ENCODE measurements around the gene ATP6V0A1. TPM values are rescaled to one million over a fixed set of nuclear protein-coding genes. Genes with fewer than 3 reads are reported as not detected.
"Not testable (repeated sequence)": the region's sequence is repeated elsewhere in the genome, so short reads cannot be mapped to it uniquely, and the experiment has no call there.

Gene ATP6V0A1
- 100 to 1,000 TPM in 2 of 8 experiments, 10 to 100 TPM in 6; 45.4 to 115 (median 75.7) TPM for total RNA-seq

DNA sequence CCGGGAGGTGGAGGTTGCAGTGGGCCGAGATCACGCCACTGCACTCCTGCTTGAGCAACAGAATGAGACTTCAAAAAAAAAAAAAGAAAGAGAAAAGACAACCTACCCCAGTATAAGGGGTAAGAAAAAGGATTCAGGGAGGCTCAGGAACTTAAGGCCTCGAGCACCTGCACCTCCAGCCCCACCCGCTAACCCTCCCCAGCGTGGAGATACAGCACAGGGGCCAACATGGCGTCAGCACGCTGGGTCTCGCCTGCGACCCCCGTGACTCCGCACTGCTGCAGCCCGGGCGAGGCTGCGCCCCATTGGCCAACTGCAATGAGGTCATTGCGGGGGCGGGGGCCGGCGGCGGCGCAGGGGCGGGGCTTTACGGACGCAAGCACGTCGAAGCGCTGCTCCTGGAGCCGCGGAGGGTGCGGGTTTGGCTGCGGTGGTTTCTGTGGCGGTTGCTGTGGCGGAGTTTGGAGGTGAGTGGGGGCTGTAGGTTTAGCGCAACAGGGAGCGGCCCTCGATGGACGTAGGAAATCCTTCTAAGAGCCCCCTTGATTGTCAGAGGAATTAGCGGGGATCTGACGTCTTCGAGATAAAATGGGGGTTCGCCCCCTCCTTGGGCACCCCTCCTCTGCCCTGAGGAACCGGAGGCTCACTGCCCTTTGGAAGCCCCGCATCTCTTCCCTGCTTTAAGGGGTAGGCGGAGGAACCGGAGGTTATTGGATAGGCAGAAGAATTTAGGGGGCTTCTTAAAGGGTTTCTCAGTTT is at the start of gene ATP6V0A1:
Gene ATP6V0A1 (plus strand): TSS at position 382 of the 759 bp plus-strand sequence. CDS start 2,017 bp downstream, outside the sequence.
- peak within 1 kb of the TSS; percentile 90 to 92 for H3K27ac ChIP-seq
- in situ Hi-C loops (cut with MboI; ENCODE audit: low pct_unique_long_range_greater_than_20kb in 2 of 9, low sequenced_read_pairs in 9 of 9, unreplicated experiment in 9 of 9), result no loop called here
- 0 to 25% (median 5%) methylated on average over 3 to 10 of the region's 45 CpGs; no CpG with 5 or more reads in 5 of the 10 experiments for WGBS, 10 experiments
- peaks cover 13% of the 10 kb centered on the region in 2 donors for H3K4me1 ChIP-seq (replicated peaks in 1 of 2)
- H3K4me3 ChIP-seq, result peak within 1 kb of the TSS; percentile 59 to 73 (median 65)
- ATAC-seq (replicated peaks in 6 of 8), result peak; percentile 79 to 96 (median 94)

DNA sequence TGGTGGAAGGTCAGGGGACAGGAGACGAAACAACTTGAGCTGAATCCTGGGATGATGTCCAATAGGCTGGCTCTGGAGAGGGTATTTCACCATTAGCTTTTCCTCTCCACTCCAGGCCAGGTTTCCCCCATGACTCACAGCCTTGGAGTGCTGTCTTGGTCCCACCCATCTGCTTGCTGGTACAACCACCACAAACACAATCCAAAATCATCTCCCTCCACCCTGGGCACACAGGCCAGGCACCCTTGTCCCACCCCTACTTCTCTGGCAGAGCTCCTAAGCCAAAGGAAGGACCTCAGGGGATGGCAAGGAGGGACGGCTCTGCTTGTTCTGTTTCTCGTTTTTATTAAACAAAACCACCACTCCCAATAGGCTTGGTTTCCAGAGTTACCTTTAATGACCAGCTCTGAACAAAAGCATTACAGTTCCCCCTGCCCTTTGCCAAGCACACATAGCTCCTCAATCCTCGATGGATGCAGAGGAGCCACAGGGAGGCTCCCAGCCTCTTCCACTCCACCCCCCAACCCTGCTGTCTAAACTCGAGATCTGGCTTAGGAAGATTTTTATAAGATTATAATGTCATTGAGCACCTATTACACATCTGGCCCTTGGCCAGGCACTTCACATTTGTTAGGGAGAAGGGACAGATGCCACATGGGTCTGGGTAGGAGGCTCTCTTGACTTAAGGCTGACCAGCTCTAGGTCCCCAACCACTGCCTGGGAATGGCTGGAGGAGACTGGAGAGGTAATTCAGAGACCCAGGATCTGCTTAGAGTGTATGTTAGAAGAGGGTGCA is 49.0 kb upstream of the ATP6V0A1 start:
- ATAC-seq (replicated peaks in 6 of 8), result peak in 4 of 8 experiments; percentile 32 to 70 (median 66)
- Histone ChIP-seq H3K4me3 (no peak overlapping the region), H3K27ac (no peak overlapping the region), H3K4me1 (replicated peaks in 1 of 2) (no peaks in the 10 kb centered on the region)
- 0 to 84% (median 33%) methylated on average over 1 to 4 of the region's 5 CpGs; no CpG with 5 or more reads in 3 of the 10 experiments for WGBS, 10 experiments
- in situ Hi-C loops (cut with MboI; ENCODE audit: low pct_unique_long_range_greater_than_20kb in 2 of 9, low sequenced_read_pairs in 9 of 9, unreplicated experiment in 9 of 9), result loop anchor here in 2 of 9 experiments (10.0 to 25.0 kb wide), 2 partner anchors 85 to 97 kb away; no protein-coding TSS in a partner anchor

DNA sequence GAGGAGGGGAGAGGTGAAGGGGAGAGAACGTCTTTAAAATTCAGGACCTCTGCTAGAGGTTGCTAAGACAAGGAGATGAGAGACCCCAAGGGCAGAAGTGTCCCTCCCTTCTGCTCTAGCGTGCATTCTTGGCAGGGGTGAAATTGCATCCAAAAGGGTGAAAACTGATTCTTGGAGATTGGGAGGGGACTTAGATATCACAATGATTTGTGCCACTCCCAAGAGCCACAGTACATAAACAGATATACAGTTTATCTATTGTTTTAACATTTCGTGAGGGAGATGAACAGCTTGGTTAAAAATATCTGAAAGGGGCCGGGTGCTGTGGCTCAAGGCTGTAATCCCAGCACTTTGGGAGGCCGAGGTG is 48.4 kb upstream of the ATP6V0A1 start:
- in situ Hi-C loops (cut with MboI; ENCODE audit: low pct_unique_long_range_greater_than_20kb in 2 of 9, low sequenced_read_pairs in 9 of 9, unreplicated experiment in 9 of 9), result loop anchor here in 1 of 9 experiments (25.0 kb wide), 1 partner anchor 98 kb away; no protein-coding TSS in a partner anchor
- WGBS, 10 experiments, result 0 to 100% (median 87%) methylated on average over 1 to 5 of the region's 5 CpGs; no CpG with 5 or more reads in 3 of the 10 experiments
- Histone ChIP-seq H3K27ac (no peak overlapping the region), H3K4me1 (replicated peaks in 1 of 2) (no peaks in the 10 kb centered on the region), H3K4me3 (no peak overlapping the region)
- ATAC-seq (replicated peaks in 6 of 8), result no peak

DNA sequence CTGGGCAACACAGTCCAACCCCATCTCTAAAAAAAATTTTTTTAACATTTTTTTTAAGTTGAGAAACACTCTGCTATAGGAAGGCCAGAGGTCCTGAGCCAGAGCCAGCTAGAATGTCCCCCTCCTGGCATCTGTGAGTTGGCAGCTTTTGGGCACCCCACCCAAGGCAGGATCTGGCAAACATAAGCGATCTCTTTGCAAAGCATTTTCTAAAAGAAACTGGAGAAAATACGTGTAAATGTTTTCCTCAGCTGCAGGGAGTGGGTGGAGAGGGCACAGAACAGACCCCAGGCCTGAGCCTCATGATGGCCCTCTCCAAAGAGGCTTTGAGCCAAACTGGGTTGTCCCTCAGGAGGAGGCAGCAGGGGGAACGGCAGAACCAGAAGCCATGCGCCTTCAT is 47.3 kb upstream of the ATP6V0A1 start:
- H3K4me1 ChIP-seq (replicated peaks in 1 of 2), result no peaks in the 10 kb centered on the region
- H3K4me3 ChIP-seq, result no peak overlapping the region
- ATAC-seq (replicated peaks in 6 of 8), result no peak
- in situ Hi-C loops (cut with MboI; ENCODE audit: low pct_unique_long_range_greater_than_20kb in 2 of 9, low sequenced_read_pairs in 9 of 9, unreplicated experiment in 9 of 9), result loop anchor here in 1 of 9 experiments (25.0 kb wide), 1 partner anchor 99 kb away; no protein-coding TSS in a partner anchor
- 0 to 100% (median 80%) methylated on average over 1 to 4 of the region's 4 CpGs; no CpG with 5 or more reads in 5 of the 10 experiments for WGBS, 10 experiments
- H3K27ac ChIP-seq, result no peak overlapping the region

DNA sequence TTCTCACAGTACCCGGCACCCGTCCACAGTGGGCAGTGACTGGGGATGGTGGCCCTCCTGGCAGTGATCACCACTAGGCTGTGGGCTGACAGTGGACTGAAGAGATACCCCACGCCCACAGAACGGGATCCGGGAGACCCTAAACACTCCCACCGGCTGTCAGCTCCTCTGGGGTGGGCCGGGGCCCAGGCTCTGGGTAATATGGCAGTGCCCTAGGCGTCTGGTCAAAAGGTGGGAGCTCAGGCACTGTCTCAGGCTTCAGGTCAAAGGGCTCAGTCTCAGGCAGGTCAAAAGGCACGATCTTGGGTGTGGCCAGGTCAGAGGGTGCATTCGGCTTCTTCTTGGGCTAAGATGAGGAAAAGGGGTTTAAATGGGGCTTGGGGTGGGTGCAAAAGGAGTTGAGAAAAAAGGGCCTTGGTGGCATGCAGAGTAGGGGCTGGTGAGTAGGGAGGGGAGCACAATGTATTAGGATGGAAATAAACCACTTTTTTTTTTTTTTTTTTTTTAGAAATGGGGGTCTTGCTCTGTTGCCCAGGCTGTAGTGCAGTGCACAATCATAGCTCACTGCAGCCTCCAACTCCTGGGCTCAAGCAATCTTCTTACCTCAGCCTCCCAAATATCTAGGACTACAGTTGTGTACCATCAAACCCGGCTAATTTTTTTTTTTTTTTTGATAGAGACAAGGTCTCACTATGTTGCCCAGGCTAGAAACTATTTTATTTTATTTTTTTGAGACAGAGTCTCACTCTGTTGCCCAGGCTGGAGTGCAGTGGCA is 46.6 kb upstream of the ATP6V0A1 start:
- H3K4me3 ChIP-seq, result no peak overlapping the region
- WGBS, 10 experiments, result 50 to 100% (median 83%) methylated on average over 1 to 3 of the region's 11 CpGs; no CpG with 5 or more reads in 4 of the 10 experiments
- in situ Hi-C loops (cut with MboI; ENCODE audit: low pct_unique_long_range_greater_than_20kb in 2 of 9, low sequenced_read_pairs in 9 of 9, unreplicated experiment in 9 of 9), result loop anchor here in 1 of 9 experiments (25.0 kb wide), 1 partner anchor 100 kb away; no protein-coding TSS in a partner anchor

DNA sequence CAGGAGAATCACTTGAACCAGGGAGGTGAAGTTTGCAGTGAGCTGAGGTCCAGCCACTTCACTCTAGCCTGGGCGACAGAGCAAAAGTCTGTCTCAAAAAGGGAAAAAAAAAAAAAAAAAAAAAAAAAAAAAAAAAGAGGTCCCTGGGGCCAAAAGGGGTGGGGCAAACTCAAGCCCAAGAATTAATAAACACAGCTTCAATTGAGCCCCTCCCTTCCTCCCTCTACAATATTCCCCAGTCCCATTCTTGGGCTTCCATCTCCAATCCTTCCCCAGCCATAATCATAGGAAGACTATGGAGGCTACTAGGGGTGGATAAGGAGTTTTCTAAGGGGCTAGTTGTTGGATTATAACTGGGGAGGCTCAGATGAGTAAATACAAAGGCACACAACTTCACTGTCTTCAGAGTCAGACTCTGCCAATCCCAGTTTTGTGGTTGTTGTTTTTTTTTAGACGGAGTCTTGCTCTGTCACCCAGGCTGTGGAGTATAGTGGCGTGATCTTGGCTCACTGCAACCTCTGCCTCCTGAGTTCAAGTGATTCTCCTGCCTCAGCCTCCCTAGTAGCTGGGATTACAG is 45.1 kb upstream of the ATP6V0A1 start:
- Histone ChIP-seq H3K4me1 (replicated peaks in 1 of 2) (no peaks in the 10 kb centered on the region), H3K27ac (no peak overlapping the region), H3K4me3 (no peak overlapping the region)
- in situ Hi-C loops (cut with MboI; ENCODE audit: low pct_unique_long_range_greater_than_20kb in 2 of 9, low sequenced_read_pairs in 9 of 9, unreplicated experiment in 9 of 9), result loop anchor here in 1 of 9 experiments (25.0 kb wide), 1 partner anchor 101 kb away; no protein-coding TSS in a partner anchor
- WGBS, 10 experiments, result 33 to 76% methylated on average over 1 to 2 of the region's 3 CpGs; no CpG with 5 or more reads in 8 of the 10 experiments
- peak in 3 of 8 experiments; percentile 8 to 24 (median 23) for ATAC-seq (replicated peaks in 6 of 8)

More for the DNA sequence above, 46.6 kb upstream of the ATP6V0A1 start:
- Histone ChIP-seq H3K27ac (no peak overlapping the region), H3K4me1 (replicated peaks in 1 of 2) (no peaks in the 10 kb centered on the region)
- no peak for ATAC-seq (replicated peaks in 6 of 8)

DNA sequence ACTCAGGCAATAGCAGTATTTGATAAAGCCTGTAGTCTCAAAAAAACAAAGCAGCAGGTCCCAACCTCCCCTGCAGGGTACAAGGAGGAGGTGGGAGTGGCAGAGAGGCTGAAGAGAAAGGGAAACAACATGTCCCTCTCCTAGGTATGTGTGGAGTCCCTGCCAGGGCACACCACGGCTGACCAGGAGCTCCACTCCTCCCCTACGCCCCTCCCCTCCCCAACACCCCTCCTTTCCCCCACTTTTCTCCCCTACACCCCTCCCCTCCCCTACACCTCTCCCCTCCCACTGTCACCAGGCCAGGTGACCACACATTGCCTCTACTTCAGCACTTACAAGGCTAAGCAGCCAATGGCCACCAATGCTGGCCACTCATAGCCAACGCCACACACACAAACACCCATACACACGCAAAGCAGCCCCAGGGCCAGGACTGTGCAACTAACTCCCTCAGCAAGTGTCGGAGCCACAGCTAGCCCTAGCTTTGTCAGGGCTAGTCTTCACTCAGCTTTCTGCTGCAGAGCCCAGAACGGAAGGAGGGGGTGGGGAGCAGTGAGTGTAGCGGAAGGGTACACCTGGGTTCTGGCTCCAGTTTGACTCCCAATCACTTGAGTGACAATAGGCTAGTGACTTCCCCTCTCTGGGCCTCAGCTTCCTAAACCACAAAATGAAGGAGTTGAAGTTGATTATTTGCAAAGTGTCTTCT is 43.8 kb upstream of the ATP6V0A1 start:
- H3K4me3 ChIP-seq, result no peak overlapping the region
- no peak overlapping the region for H3K27ac ChIP-seq
- H3K4me1 ChIP-seq (replicated peaks in 1 of 2), result no peaks in the 10 kb centered on the region
- 100% methylated on average over 1 of the region's 7 CpGs; no CpG with 5 or more reads in 9 of the 10 experiments for WGBS, 10 experiments
- no peak for ATAC-seq (replicated peaks in 6 of 8)
- in situ Hi-C loops (cut with MboI; ENCODE audit: low pct_unique_long_range_greater_than_20kb in 2 of 9, low sequenced_read_pairs in 9 of 9, unreplicated experiment in 9 of 9), result loop anchor here in 1 of 9 experiments (25.0 kb wide), 1 partner anchor 103 kb away; no protein-coding TSS in a partner anchor

DNA sequence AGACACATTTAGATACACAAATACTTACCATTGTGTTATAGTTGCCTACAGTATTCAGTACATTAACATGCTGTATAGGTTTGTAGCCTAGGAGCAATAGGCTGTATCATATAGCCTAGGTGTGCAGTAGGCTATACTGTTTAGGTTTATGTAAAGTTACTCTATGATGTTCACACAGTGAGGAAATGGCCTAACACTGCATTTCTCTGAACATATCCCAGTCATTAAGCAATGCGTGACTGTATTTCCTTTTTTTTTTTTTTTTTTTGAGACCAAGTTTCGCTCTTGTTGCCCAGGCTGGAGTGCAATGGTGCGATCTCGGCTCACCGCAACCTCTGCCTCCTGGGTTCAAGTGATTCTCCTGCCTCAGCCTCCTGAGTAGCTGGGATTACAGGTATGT is 40.7 kb upstream of the ATP6V0A1 start:
- not testable (repeated sequence) for ATAC-seq (replicated peaks in 6 of 8); H3K27ac ChIP-seq; H3K4me3 ChIP-seq; H3K4me1 ChIP-seq (replicated peaks in 1 of 2)
- WGBS, 10 experiments, result 100% methylated on average over 1 to 2 of the region's 5 CpGs; no CpG with 5 or more reads in 5 of the 10 experiments
- in situ Hi-C loops (cut with MboI; ENCODE audit: low pct_unique_long_range_greater_than_20kb in 2 of 9, low sequenced_read_pairs in 9 of 9, unreplicated experiment in 9 of 9), result loop anchor here in 1 of 9 experiments (25.0 kb wide), 1 partner anchor 106 kb away; no protein-coding TSS in a partner anchor

DNA sequence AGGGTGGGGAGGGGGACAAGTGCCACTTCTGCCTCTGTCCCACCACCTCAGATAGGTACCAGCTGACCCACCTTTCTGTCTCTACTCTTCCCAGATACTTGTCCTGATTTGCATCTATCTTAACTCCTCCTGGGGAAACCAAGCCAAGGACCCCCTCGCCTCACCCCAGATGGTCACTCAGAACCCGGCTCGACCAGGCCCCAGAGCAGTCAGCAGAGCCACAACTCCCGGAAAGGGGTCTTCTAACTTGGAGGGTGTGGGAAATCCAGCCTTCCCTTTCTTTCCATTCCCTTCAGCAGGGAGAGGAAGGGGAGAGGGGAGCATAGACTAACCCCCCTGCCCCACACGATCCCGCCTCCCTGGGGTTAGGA is 37.6 kb upstream of the ATP6V0A1 start:
- 0 to 60% (median 20%) methylated on average over 1 to 5 of the region's 6 CpGs; no CpG with 5 or more reads in 3 of the 10 experiments for WGBS, 10 experiments
- in situ Hi-C loops (cut with MboI; ENCODE audit: low pct_unique_long_range_greater_than_20kb in 2 of 9, low sequenced_read_pairs in 9 of 9, unreplicated experiment in 9 of 9), result loop anchor here in 1 of 9 experiments (25.0 kb wide), 1 partner anchor 109 kb away; no protein-coding TSS in a partner anchor
- Histone ChIP-seq H3K4me1 (replicated peaks in 1 of 2) (peaks cover 2 to 10% of the 10 kb centered on the region in 2 donors), H3K27ac (no peak overlapping the region), H3K4me3 (peak overlapping the region in 1 of 5 donors; percentile 42)
- no peak for ATAC-seq (replicated peaks in 6 of 8)

DNA sequence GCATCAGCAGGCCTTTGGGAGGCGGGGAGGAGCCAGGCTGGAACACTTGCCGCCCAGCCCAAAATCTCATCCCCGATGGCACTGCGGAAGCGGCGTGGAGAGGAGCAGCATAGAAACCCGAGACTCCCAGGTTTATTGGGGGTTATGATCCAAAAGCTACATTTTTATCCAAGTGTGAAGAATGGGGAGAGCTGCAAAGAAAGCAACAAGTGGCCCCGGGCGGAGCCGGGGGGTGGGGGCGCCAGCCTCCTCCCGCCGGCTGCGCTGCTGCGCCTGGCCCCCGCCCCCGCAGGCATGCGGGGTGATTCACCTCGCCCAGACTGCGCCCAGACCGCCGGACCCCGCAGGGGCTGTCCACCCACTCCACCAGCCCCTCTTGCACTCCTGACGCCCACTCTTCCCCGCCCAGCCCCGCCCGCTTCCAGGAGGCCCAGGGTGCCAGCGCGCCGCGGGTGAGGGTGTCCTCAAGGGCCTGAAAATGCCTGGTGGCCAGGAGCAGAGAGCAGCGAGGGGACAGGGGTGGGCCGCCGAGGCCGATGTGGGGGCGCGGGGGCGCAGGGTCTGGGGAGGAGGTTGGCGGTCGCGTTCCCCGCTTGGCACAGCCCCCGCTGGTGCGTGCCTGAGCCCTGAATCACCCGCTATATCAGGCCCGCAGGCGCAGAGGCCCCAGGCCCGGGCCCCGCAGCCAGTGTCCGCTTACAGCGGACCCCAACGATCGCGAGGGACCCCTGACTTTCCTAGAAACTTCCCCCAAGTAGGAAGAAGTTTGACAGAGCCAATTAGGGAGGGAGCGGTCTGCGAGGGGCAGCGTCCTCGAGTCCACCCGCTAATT is 37.0 kb upstream of the ATP6V0A1 start:
- WGBS, 10 experiments, result 7 to 47% (median 22%) methylated on average over 2 to 10 of the region's 59 CpGs; no CpG with 5 or more reads in 6 of the 10 experiments
- in situ Hi-C loops (cut with MboI; ENCODE audit: low pct_unique_long_range_greater_than_20kb in 2 of 9, low sequenced_read_pairs in 9 of 9, unreplicated experiment in 9 of 9), result loop anchor here in 1 of 9 experiments (25.0 kb wide), 1 partner anchor 109 kb away; no protein-coding TSS in a partner anchor
- peaks cover 2 to 10% of the 10 kb centered on the region in 2 donors for H3K4me1 ChIP-seq (replicated peaks in 1 of 2)
- no peak overlapping the region for H3K27ac ChIP-seq
- peak; percentile 10 to 43 (median 26) for ATAC-seq (replicated peaks in 6 of 8)
- peak overlapping the region in 3 of 5 donors; percentile 28 to 42 (median 35) for H3K4me3 ChIP-seq
